Inferior parietal cortex (tissue), 1 donor: ENCODE results near the gene NOX4.

Experiments used
- DNase-seq: peaks from one replicate; pipeline ENCODE4 v3.0.0-alpha.2; 2016; ENCODE audit errors: extremely low spot score

NOX4 gene

GRCh38 chr11:89490981-89491690 lies at the start of gene NOX4:
TSS of gene NOX4 (minus strand) at chr11:89491375. CDS start at chr11:89491246, 129 bp downstream.
- no peak for DNase-seq

GRCh38 chr11:89540826-89541225 lies 49.7 kb upstream of the NOX4 start:
- no peak for DNase-seq

GRCh38 chr11:89537936-89538335 lies 46.8 kb upstream of the NOX4 start:
- no peak for DNase-seq

GRCh38 chr11:89536926-89537325 lies 45.8 kb upstream of the NOX4 start:
- peak; percentile 47 for DNase-seq

GRCh38 chr11:89535221-89535620 lies 44.0 kb upstream of the NOX4 start:
- no peak for DNase-seq

GRCh38 chr11:89529626-89530380 lies 38.6 kb upstream of the NOX4 start:
- DNase-seq: no peak

- DNase-seq: no peak
These were observed 30.6 kb upstream of the NOX4 start for GRCh38 chr11:89521792-89522191.

- DNase-seq: no peak
These were observed 30.1 kb upstream of the NOX4 start for GRCh38 chr11:89521294-89521693.

GRCh38 chr11:89516496-89516895 lies 25.3 kb upstream of the NOX4 start:
- no peak for DNase-seq

GRCh38 chr11:89508544-89508943 lies 17.4 kb upstream of the NOX4 start:
- DNase-seq: no peak

GRCh38 chr11:89504270-89504669 lies 13.1 kb upstream of the NOX4 start:
- DNase-seq: no peak

- no peak for DNase-seq
These were observed 12.2 kb upstream of the NOX4 start for GRCh38 chr11:89503422-89503821.

- DNase-seq: no peak
These were observed 11.1 kb upstream of the NOX4 start for GRCh38 chr11:89502301-89502700.

GRCh38 chr11:89500336-89500735 lies 9.2 kb upstream of the NOX4 start:
- DNase-seq: no peak

GRCh38 chr11:89498845-89499448 lies 7.8 kb upstream of the NOX4 start:
- no peak for DNase-seq

- DNase-seq: no peak
These were observed 4.8 kb upstream of the NOX4 start for GRCh38 chr11:89495951-89496350.

GRCh38 chr11:89493431-89493830 lies 2.3 kb upstream of the NOX4 start:
- DNase-seq: no peak

- DNase-seq: no peak
These were observed 584 bp downstream of the NOX4 start for GRCh38 chr11:89490602-89490980.

- no peak for DNase-seq
These were observed 1.2 kb downstream of the NOX4 start for GRCh38 chr11:89489930-89490329.

- DNase-seq: no peak
These were observed 4.2 kb downstream of the NOX4 start for GRCh38 chr11:89487016-89487415.

- DNase-seq: no peak
These were observed 6.3 kb downstream of the NOX4 start for GRCh38 chr11:89484896-89485295.

GRCh38 chr11:89477175-89477574 lies 14.0 kb downstream of the NOX4 start:
- DNase-seq: no peak

GRCh38 chr11:89463266-89463780 lies 27.9 kb downstream of the NOX4 start:
- no peak for DNase-seq
